Measurements from ENCODE around the gene PCDH15. TPM values are rescaled to one million over a fixed set of nuclear protein-coding genes. Genes with fewer than 3 reads are reported as not detected.

PCDH15 gene
- under 1 TPM in 1 of 2 donors, not detected in 1; 0.27 TPM for total RNA-seq
- long read RNA-seq = 0 reads

DNA sequence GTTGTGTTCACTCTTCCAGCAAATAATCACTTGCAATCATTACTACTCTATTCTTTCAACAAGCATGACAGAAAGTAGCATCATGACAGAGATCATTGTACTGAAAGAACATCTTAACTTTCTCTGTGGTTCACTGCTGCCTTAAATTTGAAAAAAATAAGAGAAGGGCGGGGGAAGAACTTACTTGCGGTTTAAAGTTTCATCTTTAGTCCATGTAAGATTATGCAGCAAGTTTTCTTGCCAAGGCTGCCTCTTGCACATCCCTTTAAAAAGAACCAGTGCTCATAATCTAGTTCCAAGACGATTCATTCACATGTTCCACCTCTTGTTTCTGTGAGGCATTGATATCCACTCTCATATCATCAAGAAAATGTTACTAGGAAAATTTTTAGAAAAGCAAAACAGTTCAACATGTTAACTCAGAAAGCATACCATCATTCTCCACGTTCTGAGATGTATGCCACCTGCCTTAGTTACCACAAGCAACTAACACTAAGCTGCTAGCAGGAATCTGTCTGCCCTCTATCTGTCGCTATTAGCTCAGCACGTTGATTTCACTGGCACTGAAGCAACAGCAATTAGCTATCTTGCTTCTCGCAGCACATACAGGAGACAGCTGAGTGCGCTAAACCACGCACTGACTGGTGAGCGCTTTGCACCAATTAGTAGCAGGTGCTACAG, at the start of gene PCDH15:
Gene PCDH15 (minus strand): TSS at position 491 of the 681 bp plus-strand sequence. CDS start 136,969 bp downstream, outside the sequence.
- DNase-seq (no peak), ATAC-seq (no peak)
- intact Hi-C loops (cut with DNase I, micrococcal nuclease) = no loop called here

DNA sequence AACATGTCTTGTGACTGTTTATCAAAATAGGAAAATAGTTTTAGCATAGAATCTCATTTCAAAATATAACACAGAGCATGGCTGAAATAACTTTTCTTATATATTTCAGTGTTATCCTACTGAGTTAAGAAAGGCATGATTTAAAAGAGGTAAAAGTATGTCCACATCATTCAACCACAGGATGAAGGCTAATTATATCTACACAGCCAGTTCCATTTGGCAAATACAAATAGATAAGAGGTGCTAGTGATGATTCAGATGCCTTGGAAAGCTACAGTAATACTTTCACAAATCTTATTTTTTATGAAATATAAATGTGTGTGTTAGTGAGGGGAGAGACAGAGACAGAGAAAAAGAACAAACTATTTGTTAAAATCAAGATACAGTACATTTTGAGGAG, 42.9 kb upstream of the PCDH15 start:
- intact Hi-C loops (cut with DNase I, micrococcal nuclease) = no loop called here
- DNase-seq (no peak), ATAC-seq (no peak)

DNA sequence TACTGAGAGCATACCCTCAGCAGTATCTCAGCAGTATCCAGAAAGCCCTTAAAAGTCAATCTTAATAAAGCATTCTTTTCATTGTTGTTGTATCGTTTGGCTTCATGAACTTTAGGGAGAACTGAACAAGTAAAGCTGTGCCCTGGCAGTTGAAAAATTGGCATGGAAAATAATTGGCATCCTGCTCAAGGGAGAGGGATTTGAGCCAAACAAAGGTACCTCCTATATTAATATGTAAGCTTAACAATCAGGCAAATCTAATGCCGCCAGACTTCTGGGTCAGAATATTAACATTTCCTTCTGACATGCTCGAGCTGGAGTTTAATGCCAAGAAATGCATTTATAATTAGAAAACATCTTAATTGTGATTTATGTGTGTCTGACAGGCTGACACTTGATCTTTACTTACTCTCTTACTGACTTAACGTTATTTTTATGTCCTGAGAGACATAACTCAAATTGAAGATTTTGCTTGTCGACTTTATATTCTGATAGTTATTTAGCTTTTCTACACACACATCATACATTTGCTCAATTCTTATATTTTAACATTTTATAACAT, 42.1 kb upstream of the PCDH15 start:
- intact Hi-C loops (cut with DNase I, micrococcal nuclease) = no loop called here
- DNase-seq (no peak), ATAC-seq (no peak)

DNA sequence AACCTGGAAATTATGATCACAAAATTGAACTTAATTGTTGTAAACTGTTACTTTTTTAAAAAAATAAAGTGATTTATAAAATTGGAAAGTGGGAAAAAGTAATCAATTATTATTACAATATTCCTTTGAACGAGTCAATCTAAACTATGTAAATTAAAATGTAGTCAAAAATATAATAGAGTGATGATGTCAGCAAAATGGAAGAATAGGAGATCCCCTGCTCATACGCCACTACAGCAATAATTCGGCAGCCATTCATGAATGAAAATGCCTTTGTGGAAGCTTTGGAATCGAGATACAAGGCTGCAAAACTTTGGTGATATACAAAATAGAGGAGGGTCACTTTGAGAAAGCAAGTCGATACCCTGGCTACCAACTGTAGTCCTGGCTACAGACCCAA, 36.4 kb upstream of the PCDH15 start:
- intact Hi-C loops (cut with DNase I, micrococcal nuclease) = no loop called here
- DNase-seq = no peak
- ATAC-seq = no peak

DNA sequence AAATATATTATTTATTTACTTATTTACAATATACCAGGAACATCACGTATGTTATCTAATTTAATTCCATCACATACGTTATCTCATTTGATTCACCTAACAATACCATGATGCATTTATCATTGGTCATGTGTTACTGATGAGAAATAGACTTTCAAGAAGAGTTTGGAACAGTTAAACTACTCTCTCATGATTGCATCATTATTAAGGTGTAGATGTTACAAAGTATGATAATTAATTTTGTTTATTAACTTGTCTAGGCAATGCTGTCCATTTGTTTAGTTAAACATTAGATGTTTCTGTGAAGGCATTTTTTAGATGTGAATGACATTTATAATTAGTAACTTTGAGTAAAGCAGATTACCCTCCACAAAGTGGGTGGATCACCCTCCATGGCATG, 32.0 kb upstream of the PCDH15 start:
- DNase-seq = no peak

DNA sequence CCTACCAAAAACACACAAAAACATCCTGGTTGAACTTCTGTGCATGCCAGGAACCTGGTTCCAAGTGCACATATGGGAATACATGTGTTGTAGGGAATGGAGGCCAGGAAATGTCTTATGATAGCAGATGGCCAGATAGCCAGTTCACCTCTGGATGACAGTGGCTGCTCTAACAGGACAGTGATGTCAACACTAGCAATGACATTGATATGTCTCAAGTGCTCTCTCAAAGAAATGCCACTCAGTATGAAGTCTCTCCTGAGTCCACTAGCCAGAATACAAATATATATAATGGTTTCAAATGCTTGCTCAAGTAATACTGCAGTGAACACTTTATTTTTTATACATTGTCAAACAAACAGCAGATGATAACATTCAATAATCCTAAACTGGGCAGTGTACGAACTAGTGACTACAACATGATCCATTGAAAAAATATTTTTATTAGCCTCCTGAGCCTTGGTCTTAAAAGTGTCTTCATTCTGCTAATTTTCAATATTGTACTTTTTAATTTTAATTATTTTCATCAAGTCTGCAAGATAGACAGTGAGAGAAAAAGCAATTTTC, 26.0 kb upstream of the PCDH15 start:
- ATAC-seq (no peak), DNase-seq (no peak)
- intact Hi-C loops (cut with DNase I, micrococcal nuclease) = no loop called here

More for the DNA sequence above, 32.0 kb upstream of the PCDH15 start:
- intact Hi-C loops (cut with DNase I, micrococcal nuclease) = no loop called here
- no peak for ATAC-seq

DNA sequence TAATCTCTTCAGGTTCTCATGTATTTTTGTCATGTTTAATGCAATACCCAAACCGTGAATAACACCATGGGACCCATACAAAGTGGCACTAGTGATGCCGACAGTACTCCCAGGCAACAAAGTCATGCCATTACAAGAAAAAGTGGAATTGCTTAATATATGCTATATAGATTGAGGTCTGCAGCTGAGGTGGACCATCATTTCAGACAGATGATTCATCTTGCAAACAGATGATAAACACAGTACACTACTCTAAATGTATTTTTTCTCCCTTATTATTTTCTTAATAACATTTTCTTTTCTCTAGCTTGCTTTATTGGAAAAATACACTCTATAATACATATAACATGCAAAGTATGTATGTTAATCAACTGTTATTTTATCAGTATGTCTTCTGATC, 14.6 kb upstream of the PCDH15 start:
- intact Hi-C loops (cut with DNase I, micrococcal nuclease) = no loop called here
- DNase-seq = no peak
- ATAC-seq = no peak

DNA sequence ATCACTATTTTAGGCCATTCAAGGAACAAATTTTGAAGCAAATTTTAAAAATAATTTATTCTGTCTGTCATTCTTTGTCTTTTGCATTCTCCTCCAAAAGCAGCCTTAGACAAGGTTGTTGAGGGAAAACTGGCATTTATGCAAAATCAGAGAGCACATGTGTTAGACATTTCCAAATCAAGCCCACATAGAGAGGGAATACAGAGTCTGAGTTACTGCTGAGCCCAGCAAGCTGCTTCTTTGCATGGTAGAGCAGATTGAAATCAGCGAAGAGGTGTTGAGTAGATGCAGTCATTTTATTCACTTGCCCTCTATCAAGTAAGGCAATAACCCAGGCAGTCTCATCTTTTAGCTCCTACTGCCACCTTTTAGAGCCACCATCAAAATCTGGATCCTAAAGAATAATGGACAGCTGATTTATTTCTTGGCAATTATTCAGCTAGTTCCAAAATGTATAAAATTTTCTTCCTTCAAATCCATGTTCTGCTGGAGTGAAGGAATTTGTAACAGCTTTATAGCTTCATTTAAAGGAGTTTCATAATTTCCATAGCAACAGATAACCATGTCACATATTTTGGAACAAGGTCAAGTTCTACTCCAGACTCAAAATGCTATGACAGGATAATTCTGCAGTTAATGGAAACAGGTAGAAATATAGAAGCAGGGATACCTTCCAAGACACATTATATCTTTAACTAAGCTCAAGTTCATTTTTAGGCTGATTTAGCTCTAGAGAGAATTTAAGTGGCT, 7.3 kb upstream of the PCDH15 start:
- intact Hi-C loops (cut with DNase I, micrococcal nuclease) = no loop called here
- ATAC-seq = no peak
- no peak for DNase-seq

DNA sequence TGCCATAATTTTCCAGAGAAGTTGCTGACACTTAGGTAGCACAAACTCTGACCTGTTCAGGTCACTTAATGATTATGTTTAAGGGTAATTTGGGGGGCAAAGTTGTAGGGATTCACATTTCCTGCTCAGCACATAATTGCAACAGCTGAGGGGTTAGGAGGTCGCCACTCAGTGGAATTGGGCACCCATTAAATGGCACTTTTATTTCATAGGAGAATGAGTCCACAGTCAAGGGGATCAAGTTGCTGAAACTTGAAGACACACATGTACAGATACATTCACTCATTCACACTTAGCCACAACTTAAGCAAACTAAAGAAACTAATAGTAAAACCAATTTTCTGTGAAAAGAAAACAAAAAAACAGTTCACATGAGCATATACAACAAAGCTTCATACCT, 1.5 kb downstream of the PCDH15 start:
- intact Hi-C loops (cut with DNase I, micrococcal nuclease) = no loop called here
- ATAC-seq = no peak

DNA sequence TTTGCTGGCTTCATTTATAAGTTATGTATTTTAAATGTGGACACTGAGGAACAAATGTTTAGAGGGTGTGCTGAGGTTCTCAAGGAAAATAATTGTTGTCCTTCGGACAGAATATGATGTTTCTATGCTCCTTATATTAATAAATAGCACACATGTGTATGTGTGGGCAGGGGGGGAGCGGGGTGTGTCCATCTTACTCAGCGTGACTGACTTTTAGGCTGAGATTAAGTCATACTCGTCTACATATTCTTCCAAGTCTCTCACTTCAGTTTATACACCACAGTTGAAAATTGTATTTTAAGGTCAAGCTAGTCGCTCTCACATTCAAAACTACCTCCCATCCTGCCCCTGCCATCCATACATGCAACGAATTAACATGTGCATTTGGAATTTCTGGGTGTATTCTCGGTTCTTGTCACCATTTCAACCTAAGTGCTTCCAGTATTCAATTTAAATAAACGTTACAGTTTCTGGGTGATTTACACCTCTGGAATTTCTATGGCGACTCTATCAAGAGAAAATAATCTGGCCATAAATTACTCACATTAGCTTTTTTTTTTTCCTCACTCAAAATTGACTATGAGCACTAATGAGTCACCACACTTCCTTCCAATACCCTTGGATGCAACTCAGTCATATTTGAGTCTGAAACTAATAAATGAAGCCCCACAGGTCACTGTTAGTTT, 3.3 kb downstream of the PCDH15 start:
- ATAC-seq (no peak), DNase-seq (no peak)

More for the DNA sequence above, 1.5 kb downstream of the PCDH15 start:
- DNase-seq = no peak

DNA sequence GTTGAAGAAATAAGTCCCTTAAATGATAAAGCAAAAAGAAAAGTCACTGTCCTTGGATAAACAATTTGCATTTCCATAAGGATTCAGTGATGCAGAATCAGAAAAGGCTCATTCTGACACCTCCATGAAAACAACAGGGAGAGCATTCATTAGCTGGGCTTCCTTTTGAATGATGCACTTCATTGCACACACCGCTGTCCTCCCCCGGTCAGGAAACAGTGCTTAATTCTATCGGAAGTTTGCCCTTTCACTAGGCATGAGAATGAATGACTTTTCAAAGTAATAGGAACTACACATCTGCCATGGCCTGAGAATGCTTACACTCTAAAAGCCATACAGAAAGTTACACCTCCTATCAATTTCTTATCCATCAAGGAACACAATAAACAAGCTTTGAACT, 4.2 kb downstream of the PCDH15 start:
- intact Hi-C loops (cut with DNase I, micrococcal nuclease) = no loop called here
- DNase-seq = no peak
- no peak for ATAC-seq

More for the DNA sequence above, 3.3 kb downstream of the PCDH15 start:
- intact Hi-C loops (cut with DNase I, micrococcal nuclease) = no loop called here

DNA sequence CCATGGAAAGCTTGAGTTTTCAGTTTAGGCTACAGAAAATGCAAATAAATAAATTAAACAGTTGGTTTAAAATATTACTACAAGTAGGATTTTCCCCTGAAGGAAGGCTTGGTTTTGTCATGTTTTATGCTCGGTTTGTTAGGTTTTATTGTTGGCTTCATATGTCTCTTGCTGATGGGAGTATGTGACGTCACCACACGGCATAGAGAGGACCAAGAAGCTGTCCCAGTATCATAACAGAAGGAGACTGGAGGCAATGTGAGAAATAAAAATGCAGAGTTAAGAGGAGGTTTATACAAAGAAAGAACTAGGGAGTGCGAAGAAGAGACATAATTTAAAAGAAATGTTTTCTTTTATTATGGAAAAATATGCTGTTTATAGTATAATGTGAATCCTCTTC, 24.4 kb downstream of the PCDH15 start:
- no peak for DNase-seq
- intact Hi-C loops (cut with DNase I, micrococcal nuclease) = no loop called here
- no peak for ATAC-seq

DNA sequence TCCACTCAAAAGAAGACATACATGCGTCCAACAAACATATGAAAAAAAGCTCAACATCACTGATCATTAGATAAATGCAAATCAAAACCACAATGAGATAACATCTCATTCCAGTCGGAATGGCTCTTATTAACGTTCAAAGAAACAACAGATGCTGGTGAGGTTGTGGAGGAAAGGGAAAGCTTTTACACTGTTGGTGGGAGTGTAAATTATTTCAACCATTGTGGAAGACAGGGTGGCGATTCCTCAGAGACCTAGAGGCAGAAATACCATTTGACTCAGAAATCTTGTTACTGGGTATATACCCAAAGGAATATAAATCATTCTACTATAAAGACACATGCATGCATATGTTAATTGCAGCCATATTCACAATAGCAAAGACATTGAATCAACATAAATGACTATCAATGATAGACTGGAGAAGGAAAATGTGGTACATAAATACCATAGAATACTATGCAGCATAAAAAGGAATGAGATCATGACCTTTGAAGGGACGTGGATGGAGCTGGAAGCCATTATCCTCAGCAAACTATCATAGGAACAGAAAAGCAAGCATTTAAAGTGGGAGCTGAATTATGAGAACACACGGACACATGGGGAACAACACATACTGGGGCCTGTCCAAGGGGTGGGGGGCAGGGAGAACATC, 28.4 kb downstream of the PCDH15 start:
- intact Hi-C loops (cut with DNase I, micrococcal nuclease) = no loop called here
- no peak for ATAC-seq
- DNase-seq = no peak

DNA sequence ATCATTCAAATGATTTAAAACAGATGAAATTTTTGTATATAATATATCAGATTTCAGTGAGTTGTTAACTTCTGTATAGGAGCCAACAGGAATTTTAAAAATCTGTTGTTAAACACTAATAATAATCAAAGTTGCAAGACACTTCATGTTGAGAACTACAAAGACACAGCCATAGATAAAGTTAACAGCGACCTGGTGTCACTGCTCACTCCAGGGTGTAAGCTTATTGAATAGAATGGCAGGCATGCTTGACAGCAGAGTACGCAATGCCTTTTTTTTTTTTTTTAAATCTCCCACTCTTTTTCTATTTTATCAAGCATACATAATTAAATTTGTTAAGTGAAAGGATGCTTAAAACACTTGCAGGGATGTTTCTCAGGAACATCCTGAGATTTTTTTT, 32.0 kb downstream of the PCDH15 start:
- no peak for ATAC-seq
- intact Hi-C loops (cut with DNase I, micrococcal nuclease) = no loop called here
- no peak for DNase-seq

DNA sequence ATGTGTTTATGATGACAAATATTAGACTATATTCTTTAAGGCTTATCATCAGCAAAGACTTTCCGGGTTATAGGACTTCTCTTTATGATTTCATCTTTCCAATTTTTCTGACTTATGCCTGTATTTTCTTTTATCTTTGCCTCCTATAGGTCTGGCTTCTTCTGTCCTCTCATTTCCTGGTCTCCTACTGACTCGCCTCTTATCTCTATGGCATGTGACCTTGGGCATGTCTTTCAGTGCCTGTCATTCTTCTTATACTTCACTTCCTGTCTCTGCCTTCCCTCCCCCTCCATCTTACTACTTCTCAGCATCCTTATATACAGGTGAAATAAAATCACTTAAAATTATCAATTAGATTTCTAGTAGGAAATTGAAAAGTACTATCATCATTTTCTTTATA, 42.2 kb downstream of the PCDH15 start:
- intact Hi-C loops (cut with DNase I, micrococcal nuclease) = no loop called here
- ATAC-seq (no peak), DNase-seq (no peak)

DNA sequence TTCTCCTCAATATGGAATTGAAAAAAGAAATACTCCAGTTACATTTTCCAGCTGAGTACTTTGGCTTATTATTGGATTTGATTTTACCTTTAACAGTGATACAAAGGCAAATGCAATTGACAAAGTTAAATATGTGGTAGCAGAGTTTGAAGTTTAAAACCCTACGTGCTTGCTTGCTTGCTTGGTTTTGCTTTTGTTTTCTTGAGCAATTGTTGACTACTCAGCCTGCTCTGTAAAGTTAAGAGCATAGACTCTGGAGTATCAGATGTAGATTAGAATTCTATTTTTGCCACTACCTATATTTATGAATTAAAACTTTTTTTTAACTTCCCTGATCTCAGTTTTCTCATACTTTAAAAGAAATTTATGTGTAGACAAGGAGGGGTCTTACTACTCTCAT, 51.4 kb downstream of the PCDH15 start:
- DNase-seq = no peak
- intact Hi-C loops (cut with DNase I, micrococcal nuclease) = no loop called here
- ATAC-seq = no peak

DNA sequence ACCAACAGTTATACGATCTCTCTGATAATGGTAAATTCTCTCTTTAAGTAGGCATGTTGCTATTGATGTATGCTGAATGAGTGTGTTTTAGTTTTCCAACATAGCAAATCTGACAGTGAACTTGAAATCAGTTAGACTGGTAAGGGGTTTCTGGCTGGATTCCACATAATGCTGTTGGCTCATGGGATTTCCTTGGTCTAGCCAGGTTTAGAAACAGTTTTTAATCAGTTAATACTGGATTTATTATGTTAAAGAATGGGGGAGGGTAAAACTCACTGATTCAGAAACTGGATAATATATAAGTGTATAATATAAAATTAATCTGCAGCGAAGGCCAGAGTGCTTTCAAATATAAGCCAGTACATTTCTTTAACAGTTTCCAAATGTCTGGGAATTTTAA, 55.6 kb downstream of the PCDH15 start:
- intact Hi-C loops (cut with DNase I, micrococcal nuclease) = no loop called here
- ATAC-seq = no peak

DNA sequence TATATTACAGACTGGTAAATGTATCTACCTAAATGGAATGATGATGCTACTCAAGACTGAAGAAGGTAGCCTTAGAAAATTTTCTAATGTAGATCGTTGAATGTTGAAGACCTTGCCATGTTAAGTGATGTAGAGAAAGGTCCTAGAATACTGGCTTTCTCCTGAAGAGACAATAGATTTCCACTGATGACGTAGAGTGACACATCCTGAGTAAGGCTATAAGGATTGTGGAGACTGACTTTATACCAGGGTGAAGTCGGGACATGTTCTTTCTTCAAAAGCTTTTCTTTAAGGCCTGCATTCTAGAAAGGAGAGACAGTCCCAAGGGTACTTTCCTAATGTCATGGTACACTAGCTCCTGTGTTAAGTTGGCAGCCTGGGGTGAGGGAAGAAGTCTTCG, 58.6 kb downstream of the PCDH15 start:
- intact Hi-C loops (cut with DNase I, micrococcal nuclease) = no loop called here
- no peak for DNase-seq
- ATAC-seq = no peak

More for the DNA sequence above, 55.6 kb downstream of the PCDH15 start:
- DNase-seq = no peak

DNA sequence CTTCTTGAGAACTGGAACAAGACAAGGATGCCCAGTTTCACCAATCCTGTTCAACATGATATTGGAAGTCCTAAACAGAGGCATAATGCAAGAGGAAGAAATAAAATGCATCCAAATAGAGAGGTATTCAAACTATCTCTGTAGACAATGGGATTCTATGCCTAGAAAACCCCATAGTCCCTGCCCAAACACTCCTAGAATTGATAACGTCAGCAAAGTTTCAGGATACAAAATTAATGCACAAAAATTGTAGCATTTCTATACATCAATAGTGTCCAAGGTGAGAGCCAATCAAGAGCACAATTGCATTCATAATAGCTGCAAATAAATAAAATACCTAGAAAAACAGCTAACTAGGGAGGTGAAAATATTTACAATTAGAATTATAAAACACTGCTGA, 72.5 kb downstream of the PCDH15 start:
- ATAC-seq = no peak

More for the DNA sequence above, 72.5 kb downstream of the PCDH15 start:
- no peak for DNase-seq
- intact Hi-C loops (cut with DNase I, micrococcal nuclease) = no loop called here
